Prostate gland (tissue), 2 donors: ENCODE data around the gene MBOAT2. TPM values are rescaled to one million over a fixed set of nuclear protein-coding genes. Genes with fewer than 3 reads are reported as not detected.
"Not testable (repeated sequence)": the region's sequence is repeated elsewhere in the genome, so short reads cannot be mapped to it uniquely, and the experiment has no call there.

ENCODE experiments used
- DNase-seq: peaks from one replicate; pipeline ENCODE4 v3.0.0-alpha.2; 2019; ENCODE audit warnings: low spot score
- H3K27ac ChIP-seq, 2 donors: fragments of 200-600 bp; sonication (generic); 2 replicates each; pipeline ENCODE4 v1.5.1; 2017 to 2019
- H3K27me3 ChIP-seq: fragments of 200-600 bp; sonication (generic); replicated peaks from 2 replicates; pipeline ENCODE4 v1.5.1; 2019; ENCODE audit not compliant: insufficient read depth
- H3K36me3 ChIP-seq, 2 donors: fragments of 200-600 bp; sonication (generic); 1 replicate in 1 of 2; 2 replicates in 1 of 2; pipeline versions ENCODE4 v1.5.1 to v1.8.1; 2017 to 2019
- H3K4me1 ChIP-seq: fragments of 200-600 bp; sonication (generic); replicated peaks from 2 replicates; pipeline ENCODE4 v1.5.1; 2019
- H3K4me3 ChIP-seq, 2 donors: fragments of 200-600 bp; sonication (generic); 2 replicates each; pipeline ENCODE4 v1.5.1; 2017 to 2019
- H3K9me3 ChIP-seq: fragments of 200-600 bp; sonication (generic); 2 replicates; pipeline ENCODE4 v1.5.1; 2017
- POLR2A ChIP-seq: fragments of 450-650 bp; IDR thresholded peaks from one replicate; pipeline ENCODE4 v1.6.1; 2016; ENCODE audit warnings: antibody characterized with exemption, mild to moderate bottlenecking
- POLR2AphosphoS5 ChIP-seq: sonication (generic); formaldehyde crosslinking; IDR thresholded peaks from one replicate; pipeline ENCODE4 v1.6.1; 2017; ENCODE audit warnings: antibody characterized with exemption
- WGBS: methylation state at CpG from one replicate; pipeline ENCODE4 v1.1.5; 2018; 5-methylcytosine and 5-hydroxymethylcytosine counted together
- intact Hi-C: fragments of 100-400 bp; cut with DNase I; formaldehyde crosslinking; loops from one replicate; pipeline ENCODE4 v1.14.2; 2022
- total RNA-seq, 2 donors: library from RNA; depleted of rRNA; stranded (reverse); fragments of >200 nt; gene quantifications; one replicate each; pipeline ENCODE4 v1.1.0, GENCODE V29; 2016
- TF ChIP-seq, protein P1 (sequence below), 4 experiments: fragments of 200-600 bp in 2 of 4; fragments of 450-650 bp in 2 of 4; sonication (generic) in 2 of 4; IDR thresholded peaks; 1 replicate in 3 of 4; 2 replicates in 1 of 4; pipeline ENCODE4 v1.5.1; 2016 to 2019; ENCODE audit warnings: antibody characterized with exemption in 4 of 4, mild to moderate bottlenecking in 2 of 4, moderate library complexity in 2 of 4

The MBOAT2 gene
- total RNA-seq, 2 donors from 2014 or later = 20.3 to 40.2 TPM

DNA sequence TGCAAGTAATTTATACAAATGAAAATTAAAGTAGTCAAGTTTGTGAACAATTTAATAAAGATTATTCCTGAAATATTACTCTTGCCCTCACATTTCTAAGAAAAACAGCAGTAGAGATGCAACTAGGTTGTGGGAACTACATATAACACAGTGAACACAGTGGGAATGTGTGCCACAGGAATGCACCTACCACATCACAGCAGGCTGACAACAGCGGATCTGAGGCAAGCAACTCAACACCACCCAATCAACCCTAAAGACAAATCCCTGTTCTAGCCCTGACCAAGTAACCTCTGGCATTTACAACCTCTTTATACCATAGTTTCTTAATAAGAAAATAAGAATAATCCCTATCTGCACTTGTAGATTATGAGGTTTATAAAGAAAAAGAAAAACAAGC is 23.4 kb downstream of the MBOAT2 start:
- no peak overlapping the region for H3K4me3 ChIP-seq
- no peak overlapping the region for H3K27ac ChIP-seq
- WGBS = 100% methylated on average over 1 of the region's 1 CpG
- H3K27me3 ChIP-seq = no peaks in the 10 kb centered on the region
- H3K36me3 ChIP-seq = no peaks in the 10 kb centered on the region
- no peak for DNase-seq
- TF ChIP-seq, protein P1, sequence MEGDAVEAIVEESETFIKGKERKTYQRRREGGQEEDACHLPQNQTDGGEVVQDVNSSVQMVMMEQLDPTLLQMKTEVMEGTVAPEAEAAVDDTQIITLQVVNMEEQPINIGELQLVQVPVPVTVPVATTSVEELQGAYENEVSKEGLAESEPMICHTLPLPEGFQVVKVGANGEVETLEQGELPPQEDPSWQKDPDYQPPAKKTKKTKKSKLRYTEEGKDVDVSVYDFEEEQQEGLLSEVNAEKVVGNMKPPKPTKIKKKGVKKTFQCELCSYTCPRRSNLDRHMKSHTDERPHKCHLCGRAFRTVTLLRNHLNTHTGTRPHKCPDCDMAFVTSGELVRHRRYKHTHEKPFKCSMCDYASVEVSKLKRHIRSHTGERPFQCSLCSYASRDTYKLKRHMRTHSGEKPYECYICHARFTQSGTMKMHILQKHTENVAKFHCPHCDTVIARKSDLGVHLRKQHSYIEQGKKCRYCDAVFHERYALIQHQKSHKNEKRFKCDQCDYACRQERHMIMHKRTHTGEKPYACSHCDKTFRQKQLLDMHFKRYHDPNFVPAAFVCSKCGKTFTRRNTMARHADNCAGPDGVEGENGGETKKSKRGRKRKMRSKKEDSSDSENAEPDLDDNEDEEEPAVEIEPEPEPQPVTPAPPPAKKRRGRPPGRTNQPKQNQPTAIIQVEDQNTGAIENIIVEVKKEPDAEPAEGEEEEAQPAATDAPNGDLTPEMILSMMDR (IDR thresholded peaks at IDR 0.05) = no peak
- TF ChIP-seq POLR2AphosphoS5 (no peak), POLR2A (no peak)
- H3K4me1 ChIP-seq = no peaks in the 10 kb centered on the region
- no peaks in the 10 kb centered on the region for H3K9me3 ChIP-seq
- intact Hi-C loops = no loop called here

DNA sequence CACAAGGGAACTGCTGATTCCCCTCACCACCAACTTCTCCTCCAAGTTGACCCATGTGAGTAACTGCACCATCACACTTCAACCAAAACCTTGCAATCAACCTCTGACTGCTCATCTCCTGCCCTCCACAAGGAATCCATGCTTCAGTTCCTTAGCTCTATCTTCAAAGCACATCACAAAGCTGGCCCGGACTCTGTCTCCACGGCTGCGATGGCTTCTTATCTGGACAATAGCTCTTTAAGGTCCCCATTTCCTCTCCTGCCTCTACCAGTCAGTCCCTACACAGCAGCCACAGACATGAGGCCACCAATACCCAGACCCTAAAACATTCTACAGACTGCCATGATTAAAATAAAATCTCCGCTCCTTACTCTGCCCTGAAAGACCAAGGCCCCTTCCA is 25.7 kb downstream of the MBOAT2 start:
- WGBS = 93% methylated on average over 4 of the region's 4 CpGs
- intact Hi-C loops = no loop called here
- DNase-seq = no peak
- no peaks in the 10 kb centered on the region for H3K36me3 ChIP-seq
- H3K9me3 ChIP-seq = no peaks in the 10 kb centered on the region
- H3K4me1 ChIP-seq = no peaks in the 10 kb centered on the region
- no peak overlapping the region for H3K27ac ChIP-seq
- H3K27me3 ChIP-seq = no peaks in the 10 kb centered on the region
- TF ChIP-seq, protein P1 (IDR thresholded peaks at IDR 0.05) = no peak
- TF ChIP-seq POLR2A (no peak), POLR2AphosphoS5 (no peak)
- no peak overlapping the region for H3K4me3 ChIP-seq

- DNase-seq = no peak
- no peak overlapping the region for H3K27ac ChIP-seq
- H3K36me3 ChIP-seq = no peaks in the 10 kb centered on the region
- no peaks in the 10 kb centered on the region for H3K9me3 ChIP-seq
- 41% methylated on average over 8 of the region's 8 CpGs for WGBS
- no peaks in the 10 kb centered on the region for H3K4me1 ChIP-seq
- no peak overlapping the region for H3K4me3 ChIP-seq
- TF ChIP-seq POLR2A (no peak), POLR2AphosphoS5 (no peak)
- TF ChIP-seq, protein P1 (IDR thresholded peaks at IDR 0.05) = no peak
- H3K27me3 ChIP-seq = no peaks in the 10 kb centered on the region
- intact Hi-C loops = no loop called here
These were observed 26.8 kb downstream of the MBOAT2 start for GRCh38 chr2:8976442-8977259.

DNA sequence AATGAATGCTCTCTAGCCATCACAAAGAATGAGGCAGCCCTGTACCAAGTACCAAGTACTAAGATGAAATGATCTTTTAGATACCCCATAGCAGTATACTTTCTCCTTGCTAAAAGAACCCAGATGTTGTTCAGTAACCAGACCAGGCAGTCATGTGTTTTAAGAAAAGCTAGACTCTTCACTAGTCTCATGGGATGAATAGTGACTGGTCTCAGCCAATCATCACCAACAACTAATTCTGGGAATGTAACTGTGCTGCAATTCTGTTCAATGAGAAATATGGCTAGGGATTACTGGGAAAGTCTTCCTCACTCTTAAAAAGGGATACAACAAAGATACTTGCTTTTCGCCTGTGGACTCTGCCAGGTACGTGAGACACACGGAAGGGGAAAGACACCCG is 29.5 kb downstream of the MBOAT2 start:
- intact Hi-C loops = no loop called here
- Histone ChIP-seq H3K9me3 (no peaks in the 10 kb centered on the region), H3K4me3 (no peak overlapping the region), H3K4me1 (no peaks in the 10 kb centered on the region), H3K36me3 (no peaks in the 10 kb centered on the region), H3K27me3 (no peaks in the 10 kb centered on the region), H3K27ac (no peak overlapping the region)
- TF ChIP-seq POLR2A = no peak
- TF ChIP-seq, protein P1 (IDR thresholded peaks at IDR 0.05) = no peak
- 93% methylated on average over 4 of the region's 4 CpGs for WGBS
- no peak for DNase-seq

GRCh38 chr2:8973017-8973416 is 30.5 kb downstream of the MBOAT2 start:
- H3K4me3 ChIP-seq, H3K36me3 ChIP-seq, H3K27ac ChIP-seq, H3K9me3 ChIP-seq, intact Hi-C loops, DNase-seq, H3K27me3 ChIP-seq, H3K4me1 ChIP-seq: not testable (repeated sequence)
- 100% methylated on average over 3 of the region's 3 CpGs for WGBS

GRCh38 chr2:8972535-8972934 is 30.9 kb downstream of the MBOAT2 start:
- no CpG with 5 or more reads among the region's 1 CpG for WGBS
- intact Hi-C loops = not testable (repeated sequence)

GRCh38 chr2:8969348-8969747 is 34.1 kb downstream of the MBOAT2 start:
- intact Hi-C loops = not testable (repeated sequence)

More at GRCh38 chr2:8972535-8972934, 30.9 kb downstream of the MBOAT2 start:
- DNase-seq, H3K27ac ChIP-seq, H3K4me1 ChIP-seq, H3K9me3 ChIP-seq, H3K36me3 ChIP-seq, H3K27me3 ChIP-seq, H3K4me3 ChIP-seq: not testable (repeated sequence)

More at GRCh38 chr2:8969348-8969747, 34.1 kb downstream of the MBOAT2 start:
- H3K36me3 ChIP-seq, H3K27ac ChIP-seq, H3K4me1 ChIP-seq, H3K27me3 ChIP-seq, H3K9me3 ChIP-seq, DNase-seq, H3K4me3 ChIP-seq: not testable (repeated sequence)
- 100% methylated on average over 2 of the region's 2 CpGs for WGBS
